ENCODE data around the gene MEIOB.

DNA sequence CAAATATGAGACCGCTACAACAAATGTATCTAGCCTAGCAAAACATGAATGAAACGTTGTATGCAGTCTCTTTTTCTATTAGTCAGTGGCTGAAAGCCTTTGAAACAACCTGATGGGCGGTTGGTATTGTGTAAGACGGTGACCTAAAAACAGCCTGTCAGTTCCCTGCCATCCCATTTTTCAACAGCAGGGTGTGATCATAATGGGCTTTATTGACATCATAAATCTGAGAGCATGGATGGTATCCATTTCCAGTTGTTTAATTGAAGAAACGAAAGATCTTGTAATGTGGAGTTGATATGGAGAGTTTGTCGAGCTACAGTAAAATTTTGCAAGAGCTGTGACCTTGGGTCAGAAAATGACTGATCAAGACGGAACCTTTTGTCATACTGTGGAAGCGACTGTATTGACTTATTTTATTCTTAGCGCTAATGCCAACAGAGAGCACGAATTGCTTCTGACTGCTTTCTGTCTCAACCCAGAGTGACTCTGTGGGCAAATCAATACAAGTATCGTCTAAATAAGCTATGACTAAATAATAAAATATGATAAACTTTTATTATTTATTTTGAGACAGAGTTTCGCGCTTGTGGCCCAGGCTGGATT is 12.3 kb upstream of the MEIOB start:
- TF ChIP-seq CTCF (IDR thresholded peaks at IDR 0.05) (peak; percentile 41), EZH2phosphoT487 (IDR thresholded peaks at IDR 0.05) (no peak), EZH2 (IDR thresholded peaks at IDR 0.05) (no peak)
